OCI-LY3 (cell line): ENCODE data around the gene BTRC.
"Not testable (repeated sequence)": the region's sequence is repeated elsewhere in the genome, so short reads cannot be mapped to it uniquely, and the experiment has no call there.

Experiments
- H2AFZ ChIP-seq: fragments of 200-600, 300-600 bp; shearing (Covaris generic); 2 replicates; pipeline ENCODE4 v1.6.0; 2014; ENCODE audit warnings: antibody characterized with exemption, low read depth, low read length
- H3K27ac ChIP-seq: fragments of 200-600, 300-600 bp; sonication (generic); 2 replicates; pipeline ENCODE4 v1.5.1; 2014; ENCODE audit warnings: mild to moderate bottlenecking, low read length, moderate library complexity, mixed read lengths
- H3K27me3 ChIP-seq: fragments of 200-600, 300-600 bp; sonication (generic); 2 replicates; pipeline ENCODE4 v1.6.1; 2014; ENCODE audit warnings: low read depth, low read length, mixed read lengths
- H3K36me3 ChIP-seq: fragments of 200-600, 300-600 bp; sonication (generic); replicated peaks from 2 replicates; pipeline ENCODE3; 2014; ENCODE audit warnings: low read depth, low read length, mixed read lengths
- H3K4me1 ChIP-seq: fragments of 300-600, 200-600 bp; sonication (generic); 2 replicates; pipeline ENCODE4 v1.6.1; 2014; ENCODE audit warnings: low read length, mixed read lengths
- H3K4me2 ChIP-seq: fragments of 200-600, 300-600 bp; sonication (generic); 2 replicates; pipeline ENCODE4 v1.6.1; 2014; ENCODE audit warnings: low read length, mixed read lengths
- H3K4me3 ChIP-seq: fragments of 300-600, 200-600 bp; sonication (generic); 2 replicates; pipeline ENCODE4 v1.5.1; 2014; ENCODE audit warnings: antibody characterized with exemption, mild to moderate bottlenecking, low read length, moderate library complexity
- H3K79me2 ChIP-seq: fragments of 300-600, 200-600 bp; shearing (Covaris generic); 2 replicates; pipeline ENCODE4 v1.6.1; 2014; ENCODE audit warnings: mild to moderate bottlenecking, low read length, mixed read lengths
- H3K9ac ChIP-seq: fragments of 300-600, 200-600 bp; shearing (Covaris generic); 2 replicates; pipeline ENCODE4 v1.6.0; 2014; ENCODE audit warnings: mild to moderate bottlenecking, low read length, moderate library complexity
- H3K9me3 ChIP-seq: fragments of 200-600, 300-600 bp; shearing (Covaris generic); 2 replicates; pipeline ENCODE4 v1.6.1; 2014; ENCODE audit warnings: low read length, mixed read lengths; ENCODE audit not compliant: insufficient read depth
- H4K20me1 ChIP-seq: fragments of 200-600, 300-600 bp; sonication (generic); 2 replicates; pipeline ENCODE4 v1.6.1; 2016; ENCODE audit warnings: low read length, mixed read lengths; ENCODE audit not compliant: insufficient read depth
- CTCF ChIP-seq: fragments of 200-600, 300-600 bp; sonication (generic); IDR thresholded peaks from 2 replicates; pipeline ENCODE4 v1.5.1; 2014; ENCODE audit warnings: antibody characterized with exemption, low read length, low read depth
- EZH2phosphoT487 ChIP-seq: fragments of 200-600 bp; shearing (Covaris generic); IDR thresholded peaks from 2 replicates; pipeline ENCODE4 v1.6.1; 2018; ENCODE audit warnings: antibody characterized with exemption, mixed run types, low read depth

BTRC gene

GRCh38 chr10:101330231-101330630 lies 23.7 kb upstream of the BTRC start:
- no peaks in the 10 kb centered on the region for H3K27me3 ChIP-seq

GRCh38 chr10:101330631-101331225 lies 23.2 kb upstream of the BTRC start:
- H2AFZ ChIP-seq, result no peak overlapping the region
- no peak overlapping the region for H3K4me3 ChIP-seq

More at GRCh38 chr10:101330231-101330630, 23.7 kb upstream of the BTRC start:
- Histone ChIP-seq H4K20me1 (no peaks in the 10 kb centered on the region), H3K9me3 (no peaks in the 10 kb centered on the region), H3K4me2 (no peak overlapping the region), H3K9ac (no peak overlapping the region), H3K4me3 (no peak overlapping the region), H3K4me1 (no peaks in the 10 kb centered on the region), H2AFZ (no peak overlapping the region), H3K27ac (no peak overlapping the region), H3K79me2 (no peaks in the 10 kb centered on the region), H3K36me3 (no peaks in the 10 kb centered on the region)
- no peak for TF ChIP-seq CTCF
- TF ChIP-seq EZH2phosphoT487, result no peak

GRCh38 chr10:101331956-101332355 lies 22.0 kb upstream of the BTRC start:
- Histone ChIP-seq H3K9ac (no peak overlapping the region), H4K20me1 (no peaks in the 10 kb centered on the region), H3K4me3 (no peak overlapping the region), H3K27me3 (no peaks in the 10 kb centered on the region), H3K9me3 (no peaks in the 10 kb centered on the region), H3K36me3 (no peaks in the 10 kb centered on the region), H3K4me1 (no peaks in the 10 kb centered on the region), H3K27ac (no peak overlapping the region), H3K79me2 (no peaks in the 10 kb centered on the region), H2AFZ (no peak overlapping the region), H3K4me2 (no peak overlapping the region)
- TF ChIP-seq EZH2phosphoT487, result no peak
- TF ChIP-seq CTCF, result no peak

More at GRCh38 chr10:101330631-101331225, 23.2 kb upstream of the BTRC start:
- H3K4me2 ChIP-seq, result 0 out of 2 replicates have a peak overlapping the region, but pooled peaks have one; percentile 14
- H3K9me3 ChIP-seq, result no peaks in the 10 kb centered on the region
- no peaks in the 10 kb centered on the region for H4K20me1 ChIP-seq
- H3K79me2 ChIP-seq, result no peaks in the 10 kb centered on the region
- no peaks in the 10 kb centered on the region for H3K27me3 ChIP-seq
- no peak for TF ChIP-seq EZH2phosphoT487
- TF ChIP-seq CTCF, result no peak
- no peak overlapping the region for H3K9ac ChIP-seq
- no peaks in the 10 kb centered on the region for H3K36me3 ChIP-seq
- no peak overlapping the region for H3K27ac ChIP-seq
- H3K4me1 ChIP-seq, result no peaks in the 10 kb centered on the region

GRCh38 chr10:101334259-101334658 lies 19.7 kb upstream of the BTRC start:
- not testable (repeated sequence) for H4K20me1 ChIP-seq, H3K27ac ChIP-seq, H3K79me2 ChIP-seq, H3K9ac ChIP-seq, H2AFZ ChIP-seq, H3K9me3 ChIP-seq, H3K27me3 ChIP-seq, H3K4me2 ChIP-seq, H3K36me3 ChIP-seq, H3K4me1 ChIP-seq, H3K4me3 ChIP-seq

GRCh38 chr10:101336382-101336781 lies 17.6 kb upstream of the BTRC start:
- Histone ChIP-seq H2AFZ (no peak overlapping the region), H3K79me2 (no peaks in the 10 kb centered on the region), H3K27me3 (no peaks in the 10 kb centered on the region), H3K9me3 (no peaks in the 10 kb centered on the region), H3K27ac (no peak overlapping the region), H3K9ac (no peak overlapping the region), H3K4me3 (no peak overlapping the region), H4K20me1 (no peaks in the 10 kb centered on the region), H3K36me3 (no peaks in the 10 kb centered on the region), H3K4me2 (no peak overlapping the region), H3K4me1 (no peaks in the 10 kb centered on the region)
- TF ChIP-seq EZH2phosphoT487 (no peak), CTCF (no peak)
